Trophoblast cell (in vitro differentiated cells and primary cell): ENCODE results near the gene MYO15A.

ENCODE experiments used
- DNase-seq, 2 donors: peaks; one replicate each; pipeline ENCODE4 v3.0.0-alpha.2; 2016
- H2AFZ ChIP-seq: 2 replicates; pipeline ENCODE4 v1.6.1; 2013; ENCODE audit warnings: low read length, moderate library complexity, mild to moderate bottlenecking; ENCODE audit not compliant: insufficient read depth, poor library complexity
- H2AK5ac ChIP-seq: 2 replicates; pipeline ENCODE4 v1.6.1; 2013; ENCODE audit warnings: mild to moderate bottlenecking, low read length
- H2BK120ac ChIP-seq: 2 replicates; pipeline ENCODE4 v1.6.1; 2013; ENCODE audit warnings: low read length, mild to moderate bottlenecking, moderate library complexity; ENCODE audit not compliant: insufficient read depth, poor library complexity
- H2BK12ac ChIP-seq: 2 replicates; pipeline ENCODE4 v1.6.1; 2013; ENCODE audit warnings: mild to moderate bottlenecking, low read length, moderate library complexity
- H2BK5ac ChIP-seq: 2 replicates; pipeline ENCODE4 v1.6.1; 2013; ENCODE audit warnings: low read length, low read depth, moderate library complexity, mild to moderate bottlenecking; ENCODE audit not compliant: poor library complexity
- H3K14ac ChIP-seq: 2 replicates; pipeline ENCODE4 v1.6.1; 2013; ENCODE audit warnings: mild to moderate bottlenecking, low read length
- H3K18ac ChIP-seq: 2 replicates; pipeline ENCODE4 v1.6.1; 2013; ENCODE audit warnings: mild to moderate bottlenecking, low read length
- H3K23ac ChIP-seq: 2 replicates; pipeline ENCODE4 v1.6.1; 2013; ENCODE audit warnings: low read length
- H3K27ac ChIP-seq: 2 replicates; pipeline ENCODE4 v1.5.1; 2013; ENCODE audit warnings: low read depth, mild to moderate bottlenecking, inconsistent platforms, low read length, moderate library complexity
- H3K27me3 ChIP-seq: 2 replicates; pipeline ENCODE4 v1.6.1; 2013; ENCODE audit warnings: inconsistent platforms, mild to moderate bottlenecking, low read length, moderate library complexity; ENCODE audit not compliant: insufficient read depth
- H3K36me3 ChIP-seq, 2 experiments: 1 replicate in 1 of 2; 2 replicates in 1 of 2; pipeline ENCODE4 v1.6.1; 2013; ENCODE audit warnings: low read length in 2 of 2, mild to moderate bottlenecking in 2 of 2, moderate library complexity in 1 of 2; ENCODE audit not compliant: insufficient read depth in 2 of 2, control insufficient read depth in 1 of 2
- H3K4ac ChIP-seq: 2 replicates; pipeline ENCODE4 v1.6.1; 2013; ENCODE audit warnings: low read depth, mild to moderate bottlenecking, low read length, moderate library complexity
- H3K4me1 ChIP-seq, 2 experiments: 1 replicate in 1 of 2; 2 replicates in 1 of 2; pipeline ENCODE4 v1.6.1; 2013; ENCODE audit warnings: low read length in 2 of 2, mild to moderate bottlenecking in 2 of 2, moderate library complexity in 1 of 2; ENCODE audit not compliant: insufficient read depth in 2 of 2, control insufficient read depth in 1 of 2
- H3K4me2 ChIP-seq: 2 replicates; pipeline ENCODE4 v1.6.1; 2013; ENCODE audit warnings: inconsistent platforms, mild to moderate bottlenecking, low read length, moderate library complexity
- H3K4me3 ChIP-seq: 2 replicates; pipeline ENCODE4 v1.5.1; 2013; ENCODE audit warnings: mild to moderate bottlenecking, low read depth, low read length, inconsistent platforms
- H3K79me1 ChIP-seq: one replicate; pipeline ENCODE4 v1.6.1; 2013; ENCODE audit warnings: low read length
- H3K79me2 ChIP-seq: 2 replicates; pipeline ENCODE4 v1.6.1; 2013; ENCODE audit warnings: low read length, mild to moderate bottlenecking; ENCODE audit not compliant: control insufficient read depth, insufficient read depth, poor library complexity
- H3K9ac ChIP-seq: 2 replicates; pipeline ENCODE4 v1.6.1; 2013; ENCODE audit warnings: mild to moderate bottlenecking, low read length
- H3K9me3 ChIP-seq: 2 replicates; pipeline ENCODE4 v1.6.1; 2013; ENCODE audit warnings: low read depth, mild to moderate bottlenecking, control low read depth, inconsistent platforms, low read length; ENCODE audit not compliant: insufficient read depth
- H4K12ac ChIP-seq: 2 replicates; pipeline ENCODE4 v1.6.1; 2013; ENCODE audit warnings: low read depth, mild to moderate bottlenecking, low read length, moderate library complexity
- H4K8ac ChIP-seq: 2 replicates; pipeline ENCODE4 v1.6.1; 2013; ENCODE audit warnings: low read depth, mild to moderate bottlenecking, low read length, moderate library complexity
- H4K91ac ChIP-seq: one replicate; pipeline ENCODE4 v1.6.1; 2013; ENCODE audit warnings: low read depth, mild to moderate bottlenecking, low read length, moderate library complexity
- WGBS: extraction: QIAGEN DNeasy Blood & Tissue Kit; methylation state at CpG from one replicate; pipeline ENCODE4 v1.1.7; 2013; ENCODE audit warnings: missing lambda C conversion rate; ENCODE audit not compliant: insufficient read length, insufficient coverage; ENCODE audit errors: extremely low coverage; 5-methylcytosine and 5-hydroxymethylcytosine counted together

The MYO15A gene

DNA sequence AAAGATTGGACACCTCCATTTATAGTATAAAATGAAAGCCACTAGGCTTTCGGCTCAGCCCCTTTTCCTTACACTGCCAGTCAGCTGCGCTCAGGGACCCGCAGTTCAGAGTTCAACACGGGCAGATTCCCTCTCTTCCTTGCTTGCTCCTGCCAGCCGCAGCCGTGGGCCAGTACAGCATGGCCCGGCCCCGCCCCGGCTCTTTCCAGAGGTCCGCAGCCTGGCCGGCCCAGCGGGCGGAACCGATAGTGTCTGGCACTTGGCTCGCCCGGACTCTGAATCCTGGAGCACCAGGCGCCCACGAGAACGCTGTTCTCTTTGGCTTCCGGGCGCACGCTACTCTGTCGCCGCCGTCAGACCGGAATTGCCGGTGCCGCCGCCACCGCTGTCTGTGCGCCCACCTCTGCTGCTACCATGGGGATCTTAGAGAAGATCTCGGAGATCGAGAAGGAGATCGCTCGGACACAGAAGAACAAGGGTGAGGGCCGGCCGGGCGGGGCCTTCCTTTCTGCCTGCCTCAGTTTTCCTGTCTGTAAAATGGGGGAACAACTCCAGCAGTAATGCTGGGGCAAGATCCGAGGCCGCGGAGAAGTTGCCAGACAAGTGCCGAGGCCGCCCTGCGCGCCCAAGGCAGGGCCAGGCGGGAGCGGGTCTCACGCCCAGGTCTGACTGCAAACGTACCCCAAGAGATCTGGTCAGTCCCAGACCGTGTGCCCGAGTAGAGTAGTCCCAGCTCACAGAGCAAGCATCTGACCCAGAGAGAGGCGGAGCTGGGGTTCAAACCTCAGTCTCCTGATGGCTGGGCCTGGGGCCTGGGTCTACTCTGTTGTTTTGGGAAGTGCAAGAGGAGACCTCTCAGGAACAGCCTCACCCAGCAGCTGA is 20.7 kb upstream of the MYO15A start, which contains the start of gene DRG2:
Gene DRG2, plus strand, starts transcription at position 339 of the 882 bp plus-strand sequence. Its CDS starts 76 bp downstream, at position 415.
- peak within 1 kb of the TSS; percentile 11 for H2BK5ac ChIP-seq

DNA sequence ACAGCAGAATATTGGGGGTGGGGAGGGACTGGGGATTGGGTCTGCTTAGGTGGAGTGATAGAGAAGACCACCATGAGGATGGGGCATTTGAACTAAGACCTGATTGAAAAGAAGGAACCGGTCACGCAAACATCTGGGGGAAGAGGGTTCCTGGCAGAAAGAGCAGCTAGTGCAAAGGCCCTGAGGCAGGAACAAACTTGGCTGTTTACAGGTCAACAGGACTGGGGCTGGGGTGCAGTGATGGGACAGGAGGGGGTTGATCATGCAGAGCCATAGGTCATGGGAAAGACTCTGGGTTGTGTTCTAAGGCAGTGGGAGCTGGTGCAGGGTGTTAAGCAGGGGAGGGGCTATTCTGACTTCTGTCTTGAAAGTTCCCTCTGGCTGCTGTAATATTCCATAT is 18.9 kb upstream of the MYO15A start:
- Histone ChIP-seq H3K9ac (no peak overlapping the region), H3K79me2 (peaks cover 7% of the 10 kb centered on the region), H2BK12ac (no peak overlapping the region), H3K23ac (no peak overlapping the region), H3K4me3 (no peak overlapping the region), H2AK5ac (no peak overlapping the region), H3K27me3 (no peaks in the 10 kb centered on the region), H4K12ac (no peak overlapping the region), H2AFZ (no peak overlapping the region), H2BK5ac (no peak overlapping the region), H4K8ac (no peak overlapping the region), H4K91ac (no peak overlapping the region), H3K27ac (no peak overlapping the region), H2BK120ac (no peak overlapping the region), H3K4me2 (no peak overlapping the region), H3K14ac (no peak overlapping the region), H3K9me3 (no peaks in the 10 kb centered on the region), H3K36me3 (peaks cover 14% of the 10 kb centered on the region in 2 experiments), H3K4ac (no peak overlapping the region), H3K18ac (no peak overlapping the region), H3K79me1 (peaks cover 5% of the 10 kb centered on the region), H3K4me1 (peaks cover 2 to 3% of the 10 kb centered on the region in 2 experiments)
- DNase-seq, result no peak
- no CpG with 5 or more reads among the region's 2 CpGs for WGBS

More for the DNA sequence above, 20.7 kb upstream of the MYO15A start, which contains the start of gene DRG2:
- Histone ChIP-seq H3K4me3 (peak within 1 kb of the TSS; percentile 79), H3K27me3 (no peaks in the 10 kb centered on the region), H2BK12ac (no peak within 1 kb of the TSS), H3K27ac (peak within 1 kb of the TSS; percentile 22), H3K79me1 (peaks cover 5% of the 10 kb centered on the region), H3K79me2 (peaks cover 7% of the 10 kb centered on the region), H3K23ac (no peak within 1 kb of the TSS), H2BK120ac (peak within 1 kb of the TSS; percentile 60), H3K18ac (peak within 1 kb of the TSS; percentile 73), H3K9me3 (no peaks in the 10 kb centered on the region), H4K8ac (peak within 1 kb of the TSS; percentile 99), H3K14ac (peak within 1 kb of the TSS; percentile 81), H4K12ac (peak within 1 kb of the TSS; percentile 88), H4K91ac (peak within 1 kb of the TSS; percentile 86), H3K4me1 (peaks cover 2 to 3% of the 10 kb centered on the region in 2 experiments), H3K4me2 (peak within 1 kb of the TSS; percentile 66), H2AK5ac (peak within 1 kb of the TSS; percentile 90), H3K36me3 (peaks cover 4% of the 10 kb centered on the region in 2 experiments), H3K4ac (peak within 1 kb of the TSS; percentile 84), H3K9ac (peak within 1 kb of the TSS; percentile 80), H2AFZ (peak within 1 kb of the TSS; percentile 69)
- no CpG with 5 or more reads among the region's 52 CpGs for WGBS
- peak; percentile 92 to 98 for DNase-seq

GRCh38 chr17:18093616-18094408 is 14.7 kb upstream of the MYO15A start:
- H3K4me2 ChIP-seq, result no peak overlapping the region
- H3K18ac ChIP-seq, result no peak overlapping the region
- H2BK5ac ChIP-seq, result no peak overlapping the region
- H4K91ac ChIP-seq, result no peak overlapping the region
- H2BK12ac ChIP-seq, result no peak overlapping the region
- H3K4me1 ChIP-seq, result no peaks in the 10 kb centered on the region
- no peak overlapping the region for H4K12ac ChIP-seq
- no peaks in the 10 kb centered on the region for H3K27me3 ChIP-seq
- no peak overlapping the region for H3K4ac ChIP-seq
- DNase-seq, result peak in 1 of 2 donors; percentile 33
- no peak overlapping the region for H3K9ac ChIP-seq
- H3K36me3 ChIP-seq, result peaks cover 41 to 45% of the 10 kb centered on the region in 2 experiments
- no peak overlapping the region for H2AFZ ChIP-seq
- H3K14ac ChIP-seq, result no peak overlapping the region
- H2BK120ac ChIP-seq, result no peak overlapping the region
- no peaks in the 10 kb centered on the region for H3K9me3 ChIP-seq
- no peaks in the 10 kb centered on the region for H3K79me1 ChIP-seq
- H3K27ac ChIP-seq, result no peak overlapping the region
- no peak overlapping the region for H3K4me3 ChIP-seq
- H2AK5ac ChIP-seq, result no peak overlapping the region
- H3K79me2 ChIP-seq, result peaks cover 1% of the 10 kb centered on the region
- no peak overlapping the region for H3K23ac ChIP-seq
- H4K8ac ChIP-seq, result no peak overlapping the region
- no CpG with 5 or more reads among the region's 15 CpGs for WGBS

DNA sequence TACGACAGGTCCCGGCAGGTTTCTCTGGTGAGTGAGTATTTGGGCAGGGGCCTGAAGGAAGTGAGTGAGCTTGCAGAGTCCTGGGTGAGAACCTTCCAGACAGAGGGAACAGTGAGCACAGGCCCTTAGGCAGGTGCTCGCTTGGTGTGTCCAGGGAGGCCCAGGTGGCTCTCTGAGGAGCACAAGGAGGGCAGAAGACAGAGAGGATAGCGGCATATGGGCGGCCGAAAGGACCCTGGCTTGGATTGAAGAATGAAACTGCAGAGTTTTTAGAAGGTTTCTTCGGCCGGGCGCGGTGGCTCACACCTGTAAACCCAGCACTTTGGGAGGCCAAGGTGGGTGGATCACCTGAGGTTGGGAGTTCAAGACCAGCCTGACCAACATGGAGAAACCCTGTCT is 14.1 kb upstream of the MYO15A start:
- no CpG with 5 or more reads among the region's 10 CpGs for WGBS
- DNase-seq, result no peak

More for the DNA sequence above, 14.1 kb upstream of the MYO15A start:
- H4K91ac ChIP-seq, result no peak overlapping the region
- H3K4me1 ChIP-seq, result no peaks in the 10 kb centered on the region
- no peak overlapping the region for H3K4me2 ChIP-seq
- no peak overlapping the region for H2BK12ac ChIP-seq
- no peaks in the 10 kb centered on the region for H3K9me3 ChIP-seq
- H3K27ac ChIP-seq, result no peak overlapping the region
- no peak overlapping the region for H4K12ac ChIP-seq
- H2AK5ac ChIP-seq, result no peak overlapping the region
- H3K27me3 ChIP-seq, result no peaks in the 10 kb centered on the region
- H3K36me3 ChIP-seq, result peaks cover 45 to 51% of the 10 kb centered on the region in 2 experiments
- no peak overlapping the region for H2BK120ac ChIP-seq
- H3K9ac ChIP-seq, result no peak overlapping the region
- H4K8ac ChIP-seq, result no peak overlapping the region
- H3K79me2 ChIP-seq, result peaks cover 1% of the 10 kb centered on the region
- H2AFZ ChIP-seq, result no peak overlapping the region
- H3K79me1 ChIP-seq, result no peaks in the 10 kb centered on the region
- no peak overlapping the region for H2BK5ac ChIP-seq
- H3K18ac ChIP-seq, result no peak overlapping the region
- no peak overlapping the region for H3K23ac ChIP-seq
- H3K4me3 ChIP-seq, result no peak overlapping the region
- H3K14ac ChIP-seq, result no peak overlapping the region
- no peak overlapping the region for H3K4ac ChIP-seq
